ENCODE data around the gene CCDC92.

Gene CCDC92

GRCh38 chr12:123906711-123907420, 65.8 kb downstream of the CCDC92 start:
- no peak for DNase-seq

GRCh38 chr12:123905319-123905925, 67.2 kb downstream of the CCDC92 start:
- DNase-seq, result peak; percentile 58

GRCh38 chr12:123903301-123904065, 69.1 kb downstream of the CCDC92 start:
- no peak for DNase-seq

- DNase-seq, result no peak
Measured at GRCh38 chr12:123902821-123903220, 69.8 kb downstream of the CCDC92 start.

- DNase-seq, result no peak
Measured at GRCh38 chr12:123900871-123901376, 71.7 kb downstream of the CCDC92 start.

GRCh38 chr12:123899368-123899767, 73.3 kb downstream of the CCDC92 start:
- DNase-seq, result no peak

GRCh38 chr12:123898673-123899072, 74.0 kb downstream of the CCDC92 start:
- DNase-seq, result no peak

- no peak for DNase-seq
Measured at GRCh38 chr12:123897221-123897620, 75.4 kb downstream of the CCDC92 start.

GRCh38 chr12:123896767-123897166, 75.9 kb downstream of the CCDC92 start:
- DNase-seq, result no peak

- DNase-seq, result no peak
Measured at GRCh38 chr12:123895451-123895850, 77.2 kb downstream of the CCDC92 start.

GRCh38 chr12:123894823-123895345, 77.7 kb downstream of the CCDC92 start:
- no peak for DNase-seq

- DNase-seq, result no peak
Measured at GRCh38 chr12:123893276-123893675, 79.4 kb downstream of the CCDC92 start.

- no peak for DNase-seq
Measured at GRCh38 chr12:123892853-123893252, 79.8 kb downstream of the CCDC92 start.

GRCh38 chr12:123892180-123892559, 80.5 kb downstream of the CCDC92 start:
- no peak for DNase-seq

GRCh38 chr12:123891516-123892179, 81.0 kb downstream of the CCDC92 start:
- no peak for DNase-seq

- DNase-seq, result no peak
Measured at GRCh38 chr12:123891011-123891410, 81.6 kb downstream of the CCDC92 start.

GRCh38 chr12:123890536-123890902, 82.1 kb downstream of the CCDC92 start:
- DNase-seq, result no peak

- DNase-seq, result no peak
Measured at GRCh38 chr12:123889848-123890535, 82.6 kb downstream of the CCDC92 start.

- no peak for DNase-seq
Measured at GRCh38 chr12:123888989-123889388, 83.6 kb downstream of the CCDC92 start.

GRCh38 chr12:123886931-123887582, 85.6 kb downstream of the CCDC92 start:
- no peak for DNase-seq

- DNase-seq, result no peak
Measured at GRCh38 chr12:123886258-123886657, 86.4 kb downstream of the CCDC92 start.

Measured in right hindlimb (tissue), 1 donor.